Endodermal cell (in vitro differentiated cells): ENCODE measurements around the gene PTF1A. TPM values are rescaled to one million over a fixed set of nuclear protein-coding genes. Genes with fewer than 3 reads are reported as not detected.

Source experiments
- DNase-seq: peaks from one replicate; pipeline ENCODE4 v3.0.0-alpha.2; 2017
- H3K27ac ChIP-seq: 2 replicates; pipeline ENCODE4 v1.5.1; 2013; ENCODE audit warnings: mild to moderate bottlenecking, low read depth, low read length, moderate library complexity
- H3K27me3 ChIP-seq: 2 replicates; pipeline ENCODE4 v1.6.1; 2013; ENCODE audit warnings: mild to moderate bottlenecking, low read length, moderate library complexity; ENCODE audit not compliant: insufficient read depth, control insufficient read depth, poor library complexity, severe bottlenecking
- H3K36me3 ChIP-seq: 2 replicates; pipeline ENCODE4 v1.7.0; 2013; ENCODE audit warnings: mild to moderate bottlenecking, low read length, moderate library complexity; ENCODE audit not compliant: control insufficient read depth, insufficient read depth
- H3K4me1 ChIP-seq: one replicate; pipeline ENCODE4 v1.7.0; 2013; ENCODE audit warnings: low read length; ENCODE audit not compliant: control insufficient read depth, insufficient read depth
- H3K4me3 ChIP-seq: 2 replicates; pipeline ENCODE4 v1.5.1; 2013; ENCODE audit warnings: mild to moderate bottlenecking, low read length, moderate library complexity
- H3K9ac ChIP-seq: 2 replicates; pipeline ENCODE4 v1.6.1; 2013; ENCODE audit warnings: mild to moderate bottlenecking, low read length, moderate library complexity; ENCODE audit not compliant: poor library complexity, severe bottlenecking; ENCODE audit errors: extremely low read depth
- H3K9me3 ChIP-seq: 2 replicates; pipeline ENCODE4 v1.6.1; 2013; ENCODE audit warnings: mild to moderate bottlenecking, low read length, moderate library complexity; ENCODE audit not compliant: control insufficient read depth
- H3K27ac Mint-ChIP-seq: 2 replicates; pipeline ENCODE4 v1.8.0; 2020; ENCODE audit warnings: mixed read lengths
- H3K27me3 Mint-ChIP-seq: 2 replicates; pipeline ENCODE4 v1.8.0; 2021; ENCODE audit warnings: mild to moderate bottlenecking, mixed read lengths; ENCODE audit not compliant: insufficient read depth
- H3K36me3 Mint-ChIP-seq: 2 replicates; pipeline ENCODE4 v1.8.0; 2020; ENCODE audit warnings: low read depth, mixed read lengths
- H3K4me1 Mint-ChIP-seq: 2 replicates; pipeline ENCODE4 v1.8.0; 2020; ENCODE audit warnings: mixed read lengths
- H3K4me3 Mint-ChIP-seq: 2 replicates; pipeline ENCODE4 v1.8.0; 2020; ENCODE audit warnings: mild to moderate bottlenecking, moderate library complexity, mixed read lengths
- H3K9me3 Mint-ChIP-seq: 2 replicates; pipeline ENCODE4 v1.8.0; 2020; ENCODE audit warnings: mild to moderate bottlenecking, mixed read lengths
- WGBS, 2 experiments: methylation state at CpG; one replicate each; pipeline versions ENCODE4 v1.1.5 to v1.1.7; 2013; ENCODE audit warnings: missing lambda C conversion rate in 2 of 2, mixed read lengths in 1 of 2; ENCODE audit not compliant: insufficient coverage in 1 of 2, insufficient read length in 1 of 2; 5-methylcytosine and 5-hydroxymethylcytosine counted together
- total RNA-seq, 2 donors: library from RNA; stranded (reverse); fragmentation: NEBNext Ultra II Directional in 1 of 2; extraction: Animal tissue kit (Norgen Biotek cat#: 25700) in 1 of 2; gene quantifications; 2 replicates in 1 of 2; 3 replicates in 1 of 2; pipeline ENCODE4 v1.2.1, GENCODE V29; 2021
- TF ChIP-seq, protein P1 (sequence below): fragments of 200-600 bp; sonication (generic); conservative IDR thresholded peaks from 2 replicates; pipeline ENCODE4 v1.5.0; 2021; ENCODE audit warnings: antibody characterized with exemption, mild to moderate bottlenecking

PTF1A gene
- total RNA-seq, 2 donors from 2014 or later, result not detected

DNA sequence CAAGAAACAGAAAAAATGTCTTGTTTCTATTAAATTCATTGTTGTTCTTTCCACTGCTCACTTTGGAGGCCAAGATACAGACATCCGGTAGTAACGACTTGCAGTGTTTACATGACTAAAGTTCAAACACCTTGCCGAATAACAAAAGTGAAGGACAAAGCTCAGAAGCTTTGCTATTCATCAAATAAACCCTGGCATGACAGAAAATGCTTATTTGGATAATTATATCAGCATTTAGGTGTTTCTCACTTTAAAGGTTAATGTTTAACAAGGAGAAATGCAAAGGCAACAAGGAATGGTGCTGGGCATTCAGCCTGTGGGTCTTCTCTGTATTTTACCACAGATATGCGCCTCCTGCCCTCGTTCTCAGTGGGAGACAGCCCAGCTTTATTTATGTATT is 5.4 kb upstream of the PTF1A start:
- Histone ChIP-seq H3K9ac (no peak overlapping the region), H3K27me3 (peaks cover 95% of the 10 kb centered on the region), H3K36me3 (no peaks in the 10 kb centered on the region), H3K9me3 (no peaks in the 10 kb centered on the region), H3K4me3 (no peak overlapping the region), H3K27ac (no peak overlapping the region), H3K4me1 (no peaks in the 10 kb centered on the region)
- Mint-ChIP-seq H3K4me3 (no peak overlapping the region), H3K27me3 (peaks cover 85% of the 10 kb centered on the region), H3K36me3 (no peaks in the 10 kb centered on the region), H3K4me1 (no peaks in the 10 kb centered on the region), H3K9me3 (no peaks in the 10 kb centered on the region), H3K27ac (no peak overlapping the region)
- no peak for DNase-seq
- WGBS, 2 experiments, result 50 to 56% methylated on average over 5 of the region's 5 CpGs
- TF ChIP-seq, protein P1, sequence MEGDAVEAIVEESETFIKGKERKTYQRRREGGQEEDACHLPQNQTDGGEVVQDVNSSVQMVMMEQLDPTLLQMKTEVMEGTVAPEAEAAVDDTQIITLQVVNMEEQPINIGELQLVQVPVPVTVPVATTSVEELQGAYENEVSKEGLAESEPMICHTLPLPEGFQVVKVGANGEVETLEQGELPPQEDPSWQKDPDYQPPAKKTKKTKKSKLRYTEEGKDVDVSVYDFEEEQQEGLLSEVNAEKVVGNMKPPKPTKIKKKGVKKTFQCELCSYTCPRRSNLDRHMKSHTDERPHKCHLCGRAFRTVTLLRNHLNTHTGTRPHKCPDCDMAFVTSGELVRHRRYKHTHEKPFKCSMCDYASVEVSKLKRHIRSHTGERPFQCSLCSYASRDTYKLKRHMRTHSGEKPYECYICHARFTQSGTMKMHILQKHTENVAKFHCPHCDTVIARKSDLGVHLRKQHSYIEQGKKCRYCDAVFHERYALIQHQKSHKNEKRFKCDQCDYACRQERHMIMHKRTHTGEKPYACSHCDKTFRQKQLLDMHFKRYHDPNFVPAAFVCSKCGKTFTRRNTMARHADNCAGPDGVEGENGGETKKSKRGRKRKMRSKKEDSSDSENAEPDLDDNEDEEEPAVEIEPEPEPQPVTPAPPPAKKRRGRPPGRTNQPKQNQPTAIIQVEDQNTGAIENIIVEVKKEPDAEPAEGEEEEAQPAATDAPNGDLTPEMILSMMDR, result no peak

DNA sequence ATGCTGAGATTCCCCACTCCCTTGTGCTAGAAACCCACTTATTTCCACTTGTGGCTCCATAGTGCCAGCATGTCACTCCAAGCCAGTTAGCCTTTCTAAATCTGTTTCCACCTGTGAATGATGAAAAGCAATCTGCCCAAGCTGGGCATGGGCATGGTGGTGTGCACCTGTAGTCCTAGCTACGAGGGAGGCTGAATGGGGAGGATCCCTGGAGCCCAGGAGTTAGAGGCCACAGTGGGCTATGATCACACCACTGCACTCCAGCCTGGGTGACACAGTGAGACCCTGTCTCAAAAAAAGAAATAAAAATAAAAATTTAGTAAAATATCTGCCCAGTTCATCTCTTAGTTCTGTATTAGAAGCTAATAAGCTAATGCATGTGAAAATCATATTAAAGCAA is 5.0 kb upstream of the PTF1A start:
- TF ChIP-seq, protein P1, result no peak
- WGBS, 2 experiments, result 75 to 81% methylated on average over 1 of the region's 1 CpG
- no peak overlapping the region for H3K27ac Mint-ChIP-seq
- H3K36me3 Mint-ChIP-seq, result no peaks in the 10 kb centered on the region
- no peaks in the 10 kb centered on the region for H3K4me1 Mint-ChIP-seq
- H3K4me1 ChIP-seq, result no peaks in the 10 kb centered on the region
- no peak overlapping the region for H3K4me3 ChIP-seq
- H3K9me3 ChIP-seq, result no peaks in the 10 kb centered on the region
- H3K27ac ChIP-seq, result no peak overlapping the region
- H3K4me3 Mint-ChIP-seq, result no peak overlapping the region
- no peaks in the 10 kb centered on the region for H3K36me3 ChIP-seq
- H3K9ac ChIP-seq, result no peak overlapping the region
- peaks cover 95% of the 10 kb centered on the region for H3K27me3 ChIP-seq
- H3K9me3 Mint-ChIP-seq, result no peaks in the 10 kb centered on the region
- no peak for DNase-seq
- peaks cover 85% of the 10 kb centered on the region for H3K27me3 Mint-ChIP-seq

DNA sequence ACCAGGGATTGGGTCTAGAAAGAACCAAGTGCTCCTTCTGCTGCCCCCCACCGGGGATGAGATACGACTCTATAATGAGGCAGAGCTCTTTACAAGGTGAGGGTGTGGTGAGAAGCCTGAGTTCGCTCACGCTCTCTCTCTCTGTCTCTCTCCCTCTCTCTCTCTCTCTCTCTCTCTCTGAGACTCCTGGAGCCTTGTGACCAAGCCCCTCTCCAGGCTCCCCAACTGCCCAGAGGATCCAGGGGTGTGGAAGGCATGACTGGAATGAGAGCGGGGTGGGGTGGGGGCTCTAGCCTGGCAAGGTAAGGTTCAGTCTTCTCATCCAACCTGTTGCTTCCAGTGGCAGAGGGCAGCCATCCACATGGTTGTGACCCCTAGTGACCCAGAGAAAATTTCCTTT is 3.1 kb upstream of the PTF1A start:
- 44% methylated on average over 3 of the region's 5 CpGs; no CpG with 5 or more reads in 1 of the 2 experiments for WGBS, 2 experiments
- Mint-ChIP-seq H3K36me3 (no peaks in the 10 kb centered on the region), H3K27me3 (peaks cover 85% of the 10 kb centered on the region), H3K9me3 (no peaks in the 10 kb centered on the region), H3K4me1 (no peaks in the 10 kb centered on the region), H3K27ac (no peak overlapping the region), H3K4me3 (no peak overlapping the region)
- no peak for DNase-seq
- Histone ChIP-seq H3K36me3 (no peaks in the 10 kb centered on the region), H3K27me3 (peaks cover 96% of the 10 kb centered on the region), H3K4me3 (no peak overlapping the region), H3K4me1 (no peaks in the 10 kb centered on the region), H3K9ac (no peak overlapping the region), H3K27ac (no peak overlapping the region), H3K9me3 (no peaks in the 10 kb centered on the region)
- TF ChIP-seq, protein P1, result no peak
